ENCODE measurements around the gene CCNG2. TPM values are rescaled to one million over a fixed set of nuclear protein-coding genes. Genes with fewer than 3 reads are reported as not detected.

Gene CCNG2
- total RNA-seq, 1 experiment from 2014 or later = 38.8 TPM

Small RNAs within 50 kb of the gene (small RNA-seq; reads per million reads assigned to genes)
- gene RNU6-1187P = not detected

Other genes starting within 250 kb of the CCNG2 start
- 21.2 and 45.1 TPM in 2 replicates for gene SEPTIN11, start 207.5 kb upstream of the CCNG2 start, total RNA-seq (2014; rRNA removed; shearing (Covaris generic); ENCODE audit: low replicate concordance)
- gene CCNI, start 81.2 kb upstream of the CCNG2 start, total RNA-seq (2014; rRNA removed; shearing (Covaris generic); ENCODE audit: low replicate concordance) = 54.1 and 105 TPM in 2 replicates